MM.1S (cell line): Measurements from ENCODE around the gene DLG4.

Experiments
- CTCF ChIP-seq: fragments of 300-600 bp; sonication (generic); IDR thresholded peaks from 2 replicates; pipeline ENCODE4 v1.5.1; 2016; ENCODE audit warnings: antibody characterized with exemption, low read length, mixed read lengths
- EZH2 ChIP-seq: fragments of 300-600 bp; sonication (generic); optimal IDR thresholded peaks from 2 replicates; pipeline ENCODE3; 2017; ENCODE audit warnings: low read depth, mild to moderate bottlenecking, antibody characterized with exemption, low read length, mixed read lengths
- EZH2phosphoT487 ChIP-seq: fragments of 300-600 bp; sonication (generic); IDR thresholded peaks from 2 replicates; pipeline ENCODE4 v1.6.1; 2018; ENCODE audit warnings: antibody characterized with exemption, low read length

- TF ChIP-seq EZH2, result no peak
- no peak for TF ChIP-seq CTCF
- no peak for TF ChIP-seq EZH2phosphoT487
Observed at GRCh38 chr17:7262935-7263800, 43.5 kb upstream of the DLG4 start.
